Trophoblast cell (in vitro differentiated cells and primary cell): ENCODE results near the gene EP300.

Experiments used
- DNase-seq, 2 donors: peaks; one replicate each; pipeline ENCODE4 v3.0.0-alpha.2; 2016
- H2AFZ ChIP-seq: 2 replicates; pipeline ENCODE4 v1.6.1; 2013; ENCODE audit warnings: low read length, moderate library complexity, mild to moderate bottlenecking; ENCODE audit not compliant: insufficient read depth, poor library complexity
- H2AK5ac ChIP-seq: 2 replicates; pipeline ENCODE4 v1.6.1; 2013; ENCODE audit warnings: mild to moderate bottlenecking, low read length
- H2BK120ac ChIP-seq: 2 replicates; pipeline ENCODE4 v1.6.1; 2013; ENCODE audit warnings: low read length, mild to moderate bottlenecking, moderate library complexity; ENCODE audit not compliant: insufficient read depth, poor library complexity
- H2BK12ac ChIP-seq: 2 replicates; pipeline ENCODE4 v1.6.1; 2013; ENCODE audit warnings: mild to moderate bottlenecking, low read length, moderate library complexity
- H2BK5ac ChIP-seq: 2 replicates; pipeline ENCODE4 v1.6.1; 2013; ENCODE audit warnings: low read length, low read depth, moderate library complexity, mild to moderate bottlenecking; ENCODE audit not compliant: poor library complexity
- H3K14ac ChIP-seq: 2 replicates; pipeline ENCODE4 v1.6.1; 2013; ENCODE audit warnings: mild to moderate bottlenecking, low read length
- H3K18ac ChIP-seq: 2 replicates; pipeline ENCODE4 v1.6.1; 2013; ENCODE audit warnings: mild to moderate bottlenecking, low read length
- H3K23ac ChIP-seq: 2 replicates; pipeline ENCODE4 v1.6.1; 2013; ENCODE audit warnings: low read length
- H3K27ac ChIP-seq: 2 replicates; pipeline ENCODE4 v1.5.1; 2013; ENCODE audit warnings: low read depth, mild to moderate bottlenecking, inconsistent platforms, low read length, moderate library complexity
- H3K27me3 ChIP-seq: 2 replicates; pipeline ENCODE4 v1.6.1; 2013; ENCODE audit warnings: inconsistent platforms, mild to moderate bottlenecking, low read length, moderate library complexity; ENCODE audit not compliant: insufficient read depth
- H3K36me3 ChIP-seq, 2 experiments: 1 replicate in 1 of 2; 2 replicates in 1 of 2; pipeline ENCODE4 v1.6.1; 2013; ENCODE audit warnings: low read length in 2 of 2, mild to moderate bottlenecking in 2 of 2, moderate library complexity in 1 of 2; ENCODE audit not compliant: insufficient read depth in 2 of 2, control insufficient read depth in 1 of 2
- H3K4ac ChIP-seq: 2 replicates; pipeline ENCODE4 v1.6.1; 2013; ENCODE audit warnings: low read depth, mild to moderate bottlenecking, low read length, moderate library complexity
- H3K4me1 ChIP-seq, 2 experiments: 1 replicate in 1 of 2; 2 replicates in 1 of 2; pipeline ENCODE4 v1.6.1; 2013; ENCODE audit warnings: low read length in 2 of 2, mild to moderate bottlenecking in 2 of 2, moderate library complexity in 1 of 2; ENCODE audit not compliant: insufficient read depth in 2 of 2, control insufficient read depth in 1 of 2
- H3K4me2 ChIP-seq: 2 replicates; pipeline ENCODE4 v1.6.1; 2013; ENCODE audit warnings: inconsistent platforms, mild to moderate bottlenecking, low read length, moderate library complexity
- H3K4me3 ChIP-seq: 2 replicates; pipeline ENCODE4 v1.5.1; 2013; ENCODE audit warnings: mild to moderate bottlenecking, low read depth, low read length, inconsistent platforms
- H3K79me1 ChIP-seq: one replicate; pipeline ENCODE4 v1.6.1; 2013; ENCODE audit warnings: low read length
- H3K79me2 ChIP-seq: 2 replicates; pipeline ENCODE4 v1.6.1; 2013; ENCODE audit warnings: low read length, mild to moderate bottlenecking; ENCODE audit not compliant: control insufficient read depth, insufficient read depth, poor library complexity
- H3K9ac ChIP-seq: 2 replicates; pipeline ENCODE4 v1.6.1; 2013; ENCODE audit warnings: mild to moderate bottlenecking, low read length
- H3K9me3 ChIP-seq: 2 replicates; pipeline ENCODE4 v1.6.1; 2013; ENCODE audit warnings: low read depth, mild to moderate bottlenecking, control low read depth, inconsistent platforms, low read length; ENCODE audit not compliant: insufficient read depth
- H4K12ac ChIP-seq: 2 replicates; pipeline ENCODE4 v1.6.1; 2013; ENCODE audit warnings: low read depth, mild to moderate bottlenecking, low read length, moderate library complexity
- H4K8ac ChIP-seq: 2 replicates; pipeline ENCODE4 v1.6.1; 2013; ENCODE audit warnings: low read depth, mild to moderate bottlenecking, low read length, moderate library complexity
- H4K91ac ChIP-seq: one replicate; pipeline ENCODE4 v1.6.1; 2013; ENCODE audit warnings: low read depth, mild to moderate bottlenecking, low read length, moderate library complexity
- WGBS: extraction: QIAGEN DNeasy Blood & Tissue Kit; methylation state at CpG from one replicate; pipeline ENCODE4 v1.1.7; 2013; ENCODE audit warnings: missing lambda C conversion rate; ENCODE audit not compliant: insufficient read length, insufficient coverage; ENCODE audit errors: extremely low coverage; 5-methylcytosine and 5-hydroxymethylcytosine counted together

Gene EP300

DNA sequence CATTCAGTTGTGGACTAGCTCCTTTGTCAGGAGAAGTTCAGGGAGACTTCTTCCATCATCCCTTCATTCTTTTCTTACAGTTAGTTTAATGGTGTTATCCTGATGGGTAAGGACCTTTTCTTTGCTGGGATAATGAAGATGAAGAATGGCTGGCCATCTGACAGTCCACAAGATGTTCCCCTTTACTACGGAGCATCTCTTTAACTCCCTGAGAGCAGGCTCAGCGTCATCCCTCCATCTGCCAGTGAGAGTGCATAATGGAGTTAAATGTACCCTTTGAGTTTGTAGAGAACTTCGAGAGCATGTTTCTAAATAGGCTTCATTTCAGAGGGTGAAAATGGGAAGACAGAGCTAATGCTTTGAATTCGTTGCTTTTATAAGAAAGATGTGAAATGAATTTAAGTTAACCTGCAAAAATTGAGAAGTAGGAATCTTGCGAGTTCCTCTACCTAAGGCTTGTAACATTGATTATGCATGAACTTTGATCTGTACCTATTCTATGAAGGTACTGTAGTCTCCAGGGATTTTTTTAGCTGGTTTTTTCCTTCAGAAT is 1.7 kb downstream of the EP300 start:
- no CpG with 5 or more reads among the region's 5 CpGs for WGBS

GRCh38 chr22:41096391-41096790 is 4.0 kb downstream of the EP300 start:
- Histone ChIP-seq H2BK12ac (no peak overlapping the region), H3K4ac (peak overlapping the region; percentile 98), H4K91ac (no peak overlapping the region), H3K9ac (no peak overlapping the region), H2AK5ac (no peak overlapping the region), H3K4me2 (no peak overlapping the region), H3K4me1 (peaks cover 0 to 4% of the 10 kb centered on the region in 2 experiments), H3K18ac (no peak overlapping the region), H2AFZ (no peak overlapping the region), H4K8ac (no peak overlapping the region), H3K27me3 (no peaks in the 10 kb centered on the region), H3K36me3 (peaks cover 2 to 4% of the 10 kb centered on the region in 2 experiments), H2BK120ac (no peak overlapping the region), H3K14ac (no peak overlapping the region), H3K9me3 (no peaks in the 10 kb centered on the region), H3K79me1 (peaks cover 12% of the 10 kb centered on the region), H3K23ac (no peak overlapping the region), H4K12ac (no peak overlapping the region), H2BK5ac (no peak overlapping the region), H3K4me3 (no peak overlapping the region), H3K27ac (no peak overlapping the region), H3K79me2 (peaks cover 36% of the 10 kb centered on the region)
- WGBS = no CpG with 5 or more reads among the region's 3 CpGs
- no peak for DNase-seq

More for the DNA sequence above, 1.7 kb downstream of the EP300 start:
- Histone ChIP-seq H4K8ac (no peak overlapping the region), H3K18ac (no peak overlapping the region), H4K12ac (no peak overlapping the region), H3K27ac (no peak overlapping the region), H3K4me3 (no peak overlapping the region), H3K9ac (no peak overlapping the region), H2AK5ac (no peak overlapping the region), H3K4ac (peak overlapping the region; percentile 35), H3K27me3 (no peaks in the 10 kb centered on the region), H3K9me3 (no peaks in the 10 kb centered on the region), H3K79me1 (peaks cover 15% of the 10 kb centered on the region), H3K4me1 (peaks cover 0 to 4% of the 10 kb centered on the region in 2 experiments), H3K36me3 (peaks cover 2 to 3% of the 10 kb centered on the region in 2 experiments), H4K91ac (no peak overlapping the region), H2BK5ac (no peak overlapping the region), H2AFZ (no peak overlapping the region), H3K4me2 (peak overlapping the region; percentile 72), H3K23ac (no peak overlapping the region), H3K79me2 (peaks cover 31% of the 10 kb centered on the region), H2BK12ac (no peak overlapping the region), H2BK120ac (no peak overlapping the region), H3K14ac (no peak overlapping the region)
- DNase-seq = no peak

- DNase-seq = no peak
- H3K79me1 ChIP-seq = peaks cover 8% of the 10 kb centered on the region
- H4K8ac ChIP-seq = no peak overlapping the region
- H3K4ac ChIP-seq = peak overlapping the region; percentile 98
- H2BK120ac ChIP-seq = no peak overlapping the region
- no peaks in the 10 kb centered on the region for H3K27me3 ChIP-seq
- no peak overlapping the region for H2AFZ ChIP-seq
- H3K9me3 ChIP-seq = no peaks in the 10 kb centered on the region
- no peak overlapping the region for H4K91ac ChIP-seq
- no peak overlapping the region for H3K4me2 ChIP-seq
- H2BK12ac ChIP-seq = no peak overlapping the region
- no peak overlapping the region for H3K9ac ChIP-seq
- H3K18ac ChIP-seq = no peak overlapping the region
- H3K23ac ChIP-seq = no peak overlapping the region
- H3K4me1 ChIP-seq = peaks cover 0 to 4% of the 10 kb centered on the region in 2 experiments
- WGBS = no CpG with 5 or more reads among the region's 4 CpGs
- no peak overlapping the region for H2BK5ac ChIP-seq
- no peak overlapping the region for H3K14ac ChIP-seq
- peaks cover 36% of the 10 kb centered on the region for H3K79me2 ChIP-seq
- no peak overlapping the region for H3K27ac ChIP-seq
- peaks cover 2 to 6% of the 10 kb centered on the region in 2 experiments for H3K36me3 ChIP-seq
- no peak overlapping the region for H2AK5ac ChIP-seq
- H4K12ac ChIP-seq = no peak overlapping the region
- no peak overlapping the region for H3K4me3 ChIP-seq
Measured at GRCh38 chr22:41096841-41097240, 4.4 kb downstream of the EP300 start.

DNA sequence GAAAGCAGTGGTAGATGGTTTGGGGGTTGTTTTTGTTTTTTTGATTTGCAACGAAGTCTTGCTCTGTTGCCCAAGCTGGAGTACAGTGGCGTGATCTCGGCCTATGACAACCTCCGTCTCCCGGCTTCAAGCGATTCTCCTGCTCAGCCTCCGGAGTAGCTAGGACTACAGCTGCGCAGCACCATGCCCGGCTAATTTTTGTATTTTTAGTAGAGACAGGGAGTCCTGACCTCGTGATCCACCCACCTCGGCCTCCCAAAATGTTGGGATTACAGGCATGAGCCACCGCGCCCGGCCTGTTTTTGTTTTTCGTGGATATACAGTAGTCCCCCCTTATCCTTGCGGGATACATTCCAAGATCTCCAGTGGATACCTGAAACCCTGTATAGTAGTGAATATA is 6.6 kb downstream of the EP300 start:
- no peak for DNase-seq
- Histone ChIP-seq H2BK12ac (no peak overlapping the region), H3K79me1 (no peaks in the 10 kb centered on the region), H3K79me2 (peaks cover 32% of the 10 kb centered on the region), H3K4ac (peak overlapping the region; percentile 74), H3K4me1 (peaks cover 0 to 4% of the 10 kb centered on the region in 2 experiments), H3K27me3 (no peaks in the 10 kb centered on the region), H4K91ac (no peak overlapping the region), H4K12ac (no peak overlapping the region), H3K36me3 (peaks cover 4 to 8% of the 10 kb centered on the region in 2 experiments), H3K18ac (no peak overlapping the region), H3K27ac (no peak overlapping the region), H3K4me2 (no peak overlapping the region), H4K8ac (no peak overlapping the region), H2AK5ac (no peak overlapping the region), H3K9ac (no peak overlapping the region), H2BK120ac (no peak overlapping the region), H3K4me3 (no peak overlapping the region), H3K14ac (no peak overlapping the region), H2AFZ (no peak overlapping the region), H2BK5ac (no peak overlapping the region), H3K23ac (no peak overlapping the region), H3K9me3 (no peaks in the 10 kb centered on the region)
- no CpG with 5 or more reads among the region's 16 CpGs for WGBS
